Measurements from ENCODE around the gene DCLK1. TPM values are rescaled to one million over a fixed set of nuclear protein-coding genes. Genes with fewer than 3 reads are reported as not detected.

The DCLK1 gene
- total RNA-seq, 4 donors from 2014 or later: 4.4 to 102 (median 13.3) TPM

GRCh38 chr13:35855531-35856019 lies 275.6 kb downstream of the DCLK1 start:
- no peaks in the 10 kb centered on the region for H3K36me3 ChIP-seq
- no peaks in the 10 kb centered on the region for H3K27me3 ChIP-seq
- no peaks in the 10 kb centered on the region for H3K9me3 ChIP-seq
- H3K4me3 ChIP-seq: no peak overlapping the region
- no peak for TF ChIP-seq POLR2A (IDR thresholded peaks at IDR 0.05)
- TF ChIP-seq, protein P1, sequence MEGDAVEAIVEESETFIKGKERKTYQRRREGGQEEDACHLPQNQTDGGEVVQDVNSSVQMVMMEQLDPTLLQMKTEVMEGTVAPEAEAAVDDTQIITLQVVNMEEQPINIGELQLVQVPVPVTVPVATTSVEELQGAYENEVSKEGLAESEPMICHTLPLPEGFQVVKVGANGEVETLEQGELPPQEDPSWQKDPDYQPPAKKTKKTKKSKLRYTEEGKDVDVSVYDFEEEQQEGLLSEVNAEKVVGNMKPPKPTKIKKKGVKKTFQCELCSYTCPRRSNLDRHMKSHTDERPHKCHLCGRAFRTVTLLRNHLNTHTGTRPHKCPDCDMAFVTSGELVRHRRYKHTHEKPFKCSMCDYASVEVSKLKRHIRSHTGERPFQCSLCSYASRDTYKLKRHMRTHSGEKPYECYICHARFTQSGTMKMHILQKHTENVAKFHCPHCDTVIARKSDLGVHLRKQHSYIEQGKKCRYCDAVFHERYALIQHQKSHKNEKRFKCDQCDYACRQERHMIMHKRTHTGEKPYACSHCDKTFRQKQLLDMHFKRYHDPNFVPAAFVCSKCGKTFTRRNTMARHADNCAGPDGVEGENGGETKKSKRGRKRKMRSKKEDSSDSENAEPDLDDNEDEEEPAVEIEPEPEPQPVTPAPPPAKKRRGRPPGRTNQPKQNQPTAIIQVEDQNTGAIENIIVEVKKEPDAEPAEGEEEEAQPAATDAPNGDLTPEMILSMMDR (IDR thresholded peaks at IDR 0.05): no peak
- intact Hi-C loops (cut with DNase I; ENCODE audit: low total_unique reads): no loop called here
- peaks cover 16 to 21% of the 10 kb centered on the region in 2 donors for H3K4me1 ChIP-seq
- no peak for DNase-seq
- peak overlapping the region in 1 of 2 donors; percentile 11 for H3K27ac ChIP-seq

DNA sequence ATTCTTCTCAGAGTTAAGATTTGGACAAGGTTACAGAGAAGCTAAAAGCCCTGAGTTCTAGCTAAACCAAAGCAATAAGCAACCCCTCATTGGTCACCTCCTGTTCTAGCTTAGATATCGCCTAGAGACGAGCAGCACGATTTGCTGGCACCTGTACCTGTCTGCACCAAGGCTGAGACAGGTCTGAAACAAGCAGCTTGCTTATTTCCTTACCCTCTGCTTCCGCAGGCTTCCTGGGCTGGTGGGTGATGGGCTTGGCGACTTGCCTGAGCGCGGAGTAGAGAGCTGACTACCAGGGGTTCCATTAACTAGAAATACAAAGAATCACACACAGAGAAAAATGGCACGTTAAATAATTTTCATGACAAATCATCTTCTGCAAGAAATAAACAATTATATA lies 276.9 kb downstream of the DCLK1 start:
- Histone ChIP-seq H3K4me3 (no peak overlapping the region), H3K27me3 (no peaks in the 10 kb centered on the region), H3K9me3 (no peaks in the 10 kb centered on the region), H3K4me1 (peaks cover 6 to 15% of the 10 kb centered on the region in 2 donors), H3K27ac (no peak overlapping the region), H3K36me3 (no peaks in the 10 kb centered on the region)
- intact Hi-C loops (cut with DNase I; ENCODE audit: low total_unique reads): no loop called here
- DNase-seq: no peak
- TF ChIP-seq POLR2A (IDR thresholded peaks at IDR 0.05): no peak
- TF ChIP-seq, protein P1 (IDR thresholded peaks at IDR 0.05): no peak

- no peak for TF ChIP-seq POLR2A (IDR thresholded peaks at IDR 0.05)
- TF ChIP-seq, protein P1 (IDR thresholded peaks at IDR 0.05): no peak
- Histone ChIP-seq H3K27me3 (no peaks in the 10 kb centered on the region), H3K4me3 (no peak overlapping the region), H3K9me3 (no peaks in the 10 kb centered on the region), H3K36me3 (no peaks in the 10 kb centered on the region), H3K27ac (no peak overlapping the region), H3K4me1 (peaks cover 0 to 2% of the 10 kb centered on the region in 2 donors)
- no peak for DNase-seq
- intact Hi-C loops (cut with DNase I; ENCODE audit: low total_unique reads): no loop called here
Measured at GRCh38 chr13:35851881-35852280, 279.3 kb downstream of the DCLK1 start.

DNA sequence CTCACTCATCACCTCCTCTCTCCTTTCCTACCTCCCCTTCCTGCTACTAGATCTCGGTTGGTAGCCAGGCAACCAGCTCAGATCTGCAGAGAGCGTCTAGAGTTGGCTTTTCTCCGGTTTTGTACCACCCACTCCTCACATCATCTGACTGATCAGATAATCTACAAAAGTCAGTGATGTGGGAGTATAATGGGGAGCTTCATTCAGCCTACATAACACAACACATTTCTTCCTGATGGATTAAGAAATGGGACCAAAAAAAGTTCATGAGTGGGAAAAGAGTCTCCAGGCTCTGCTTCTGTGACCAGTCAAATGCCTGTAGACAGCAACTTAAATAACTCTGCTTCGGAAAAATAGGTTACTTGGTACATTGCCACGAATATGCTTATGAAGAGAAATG lies 279.8 kb downstream of the DCLK1 start:
- Histone ChIP-seq H3K27me3 (no peaks in the 10 kb centered on the region), H3K36me3 (no peaks in the 10 kb centered on the region), H3K9me3 (no peaks in the 10 kb centered on the region), H3K4me3 (no peak overlapping the region), H3K27ac (no peak overlapping the region), H3K4me1 (no peaks in the 10 kb centered on the region)
- intact Hi-C loops (cut with DNase I; ENCODE audit: low total_unique reads): no loop called here
- TF ChIP-seq POLR2A (IDR thresholded peaks at IDR 0.05): no peak
- TF ChIP-seq, protein P1 (IDR thresholded peaks at IDR 0.05): no peak
- no peak for DNase-seq

DNA sequence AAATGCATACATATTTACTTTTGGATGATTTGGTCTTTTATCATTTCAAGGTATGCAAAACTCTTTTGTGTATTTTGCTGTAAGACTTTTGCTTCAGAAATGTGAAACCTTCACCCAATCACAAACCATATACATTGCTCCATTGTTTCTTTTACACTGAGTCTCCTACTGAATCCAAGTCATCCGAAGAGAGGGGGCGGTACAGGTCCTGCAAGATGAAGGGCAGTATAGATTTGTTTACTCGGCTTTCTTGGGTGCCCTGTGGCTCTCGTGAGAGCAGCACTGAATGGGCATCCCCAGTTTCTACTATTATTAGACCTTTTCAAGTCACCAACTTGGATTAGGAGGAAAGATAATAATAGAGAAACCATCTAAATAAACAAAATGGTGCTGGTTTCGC lies 280.6 kb downstream of the DCLK1 start:
- H3K4me1 ChIP-seq: no peaks in the 10 kb centered on the region
- DNase-seq: no peak
- no peak overlapping the region for H3K4me3 ChIP-seq
- H3K27ac ChIP-seq: no peak overlapping the region
- H3K9me3 ChIP-seq: no peaks in the 10 kb centered on the region
- no peaks in the 10 kb centered on the region for H3K27me3 ChIP-seq
- H3K36me3 ChIP-seq: no peaks in the 10 kb centered on the region
- intact Hi-C loops (cut with DNase I; ENCODE audit: low total_unique reads): no loop called here
- no peak for TF ChIP-seq POLR2A (IDR thresholded peaks at IDR 0.05)
- TF ChIP-seq, protein P1 (IDR thresholded peaks at IDR 0.05): no peak

All from uterus (tissue), 4 donors.